GM20000 (cell line): ENCODE data around the gene CCDC169.
"Not testable (repeated sequence)": the region's sequence is repeated elsewhere in the genome, so short reads cannot be mapped to it uniquely, and the experiment has no call there.

ENCODE experiments used
- DNase-seq: peaks from one replicate; pipeline ENCODE4 v3.0.0; 2012; ENCODE audit warnings: low spot score
- CTCF ChIP-seq: IDR thresholded peaks from 2 replicates; pipeline ENCODE4 v1.5.1; 2012; ENCODE audit warnings: mild to moderate bottlenecking, control low read depth; ENCODE audit errors: extremely low read depth, missing control alignments

Gene CCDC169

GRCh38 chr13:36342715-36343114 is 45.1 kb upstream of the CCDC169 start:
- no peak for DNase-seq
- no peak for TF ChIP-seq CTCF

GRCh38 chr13:36341718-36342117 is 44.1 kb upstream of the CCDC169 start:
- no peak for DNase-seq
- TF ChIP-seq CTCF, result no peak

GRCh38 chr13:36339600-36340155 is 42.1 kb upstream of the CCDC169 start:
- no peak for DNase-seq
- TF ChIP-seq CTCF, result no peak

- TF ChIP-seq CTCF, result no peak
- DNase-seq, result no peak
These were observed 40.5 kb upstream of the CCDC169 start for GRCh38 chr13:36337938-36338641.

- DNase-seq, result no peak
- TF ChIP-seq CTCF, result no peak
These were observed 35.4 kb upstream of the CCDC169 start for GRCh38 chr13:36332986-36333385.

GRCh38 chr13:36332255-36332654 is 34.6 kb upstream of the CCDC169 start:
- not testable (repeated sequence) for DNase-seq

GRCh38 chr13:36331280-36331679 is 33.7 kb upstream of the CCDC169 start:
- TF ChIP-seq CTCF, result no peak
- DNase-seq, result no peak

GRCh38 chr13:36329361-36329760 is 31.7 kb upstream of the CCDC169 start:
- TF ChIP-seq CTCF, result no peak

More at GRCh38 chr13:36329361-36329760, 31.7 kb upstream of the CCDC169 start:
- DNase-seq, result no peak
